Activated T-cell treated with anti-CD3 and anti-CD28 coated beads, Interleukin-2, amount 50 U/mL, for 48 hours (primary cell): ENCODE measurements around the gene CUX1.
"Not testable (repeated sequence)": the region's sequence is repeated elsewhere in the genome, so short reads cannot be mapped to it uniquely, and the experiment has no call there.

Experiments used
- DNase-seq, 2 experiments: peaks; one replicate each; pipeline ENCODE4 v3.0.0-alpha.2; 2020

CUX1 gene

DNA sequence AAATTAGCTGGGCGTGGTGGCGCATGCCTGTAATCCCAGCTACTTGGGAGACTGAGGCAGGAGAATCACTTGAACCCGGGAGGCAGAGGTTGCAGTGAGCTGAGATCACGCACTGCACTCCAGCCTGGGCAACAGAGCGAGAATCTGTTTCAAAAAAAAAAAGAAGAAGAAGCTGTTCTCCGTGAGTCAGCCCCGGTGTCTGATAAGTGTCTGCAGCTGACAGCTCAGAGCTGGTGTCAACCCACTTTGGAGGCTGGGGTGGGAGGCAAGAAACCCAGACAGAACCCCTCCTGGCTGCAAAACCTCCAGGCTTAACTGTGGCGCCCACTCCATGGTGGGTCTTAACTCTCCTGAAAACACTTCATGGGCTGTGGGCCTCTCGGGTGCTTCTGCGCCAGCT lies 170.6 kb downstream of the CUX1 start:
- not testable (repeated sequence) for DNase-seq

DNA sequence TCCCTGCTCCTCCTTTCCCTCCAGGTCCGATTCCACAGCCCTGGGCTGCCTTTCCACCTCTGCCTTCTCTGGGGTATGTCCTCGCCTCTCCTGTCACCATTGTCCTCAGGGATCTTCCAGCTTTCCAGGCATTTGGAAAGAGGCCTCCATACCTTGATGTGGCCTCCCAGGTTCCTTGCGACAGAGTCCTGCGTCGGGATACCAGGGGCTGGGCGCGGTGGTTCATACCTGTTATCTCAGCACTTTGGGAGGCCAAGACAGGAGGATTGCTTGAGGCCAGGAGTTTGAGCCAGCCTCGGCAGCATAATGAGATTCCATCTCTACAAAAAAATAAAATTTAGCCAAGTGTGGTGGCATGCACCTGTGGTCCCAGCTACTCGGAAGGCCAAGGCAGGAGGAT lies 171.1 kb downstream of the CUX1 start:
- DNase-seq, result no peak

DNA sequence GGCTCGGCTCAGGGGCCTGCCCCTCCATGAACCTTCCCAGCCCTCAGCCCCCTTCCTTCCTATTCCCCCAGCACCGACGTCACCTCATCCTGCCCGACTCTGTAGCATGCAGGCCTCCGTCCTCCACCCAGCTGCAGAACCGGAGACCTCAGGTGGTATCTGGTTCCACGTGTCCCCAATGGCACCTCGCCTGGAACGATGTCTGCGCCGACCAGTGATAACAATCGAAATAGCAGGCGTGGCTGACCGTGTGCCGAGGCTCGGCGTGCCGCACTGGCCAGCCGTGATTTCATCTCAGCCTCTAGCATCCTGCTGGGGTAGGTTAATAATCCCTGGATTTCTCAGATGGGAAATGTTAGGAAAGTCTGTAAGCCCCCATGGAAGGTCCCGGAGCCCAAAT lies 171.7 kb downstream of the CUX1 start:
- no peak for DNase-seq

DNA sequence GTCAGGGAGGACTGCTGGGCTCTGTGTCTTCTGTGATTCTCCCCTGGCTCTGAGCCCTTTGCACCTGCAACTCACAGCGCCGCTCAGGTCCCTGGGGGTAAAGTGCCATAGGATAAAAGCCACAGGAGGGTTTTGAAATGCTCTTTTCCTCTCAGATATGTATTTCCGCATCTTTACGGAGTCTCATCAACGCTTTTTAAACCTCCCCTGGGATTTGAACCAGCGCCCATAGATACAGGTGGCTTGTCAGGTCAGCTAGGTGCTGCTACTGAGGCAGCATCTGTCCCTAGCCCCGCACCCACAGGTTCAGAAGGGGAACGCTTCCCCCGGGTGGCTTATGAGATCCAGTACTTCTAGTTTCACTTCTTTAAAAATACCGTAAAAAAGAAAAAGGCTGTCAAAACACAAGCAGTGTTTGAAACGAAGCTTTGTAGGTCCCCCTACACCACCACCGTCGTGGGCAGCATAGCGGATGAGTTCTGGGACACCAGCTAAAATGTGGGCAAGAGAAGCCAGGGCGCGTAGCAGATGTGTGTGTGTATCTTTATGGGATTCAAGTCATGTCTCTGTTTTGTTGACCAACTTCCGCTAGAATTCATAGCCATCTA lies 173.5 kb downstream of the CUX1 start:
- DNase-seq, result peak in 1 of 2 experiments; percentile 23

DNA sequence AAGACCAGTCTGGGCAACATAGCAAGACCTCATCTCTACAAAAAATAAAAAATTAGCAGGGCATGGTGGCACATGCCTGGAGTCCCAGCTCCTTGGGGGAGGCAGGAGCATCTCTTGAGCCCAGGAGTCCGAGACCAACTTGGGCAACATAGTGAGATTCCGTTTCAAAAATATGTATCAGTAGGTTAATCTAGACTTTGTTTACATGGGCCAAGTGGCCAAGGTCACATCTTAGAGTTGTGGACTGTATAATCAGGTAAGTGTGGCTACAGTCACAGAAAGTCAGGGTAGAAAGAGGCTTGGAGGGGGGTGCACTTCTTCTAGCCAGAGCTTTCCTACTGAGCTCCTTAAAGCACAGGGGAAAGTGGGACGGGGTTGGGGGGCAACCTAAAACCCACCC lies 174.4 kb downstream of the CUX1 start:
- DNase-seq, result no peak

DNA sequence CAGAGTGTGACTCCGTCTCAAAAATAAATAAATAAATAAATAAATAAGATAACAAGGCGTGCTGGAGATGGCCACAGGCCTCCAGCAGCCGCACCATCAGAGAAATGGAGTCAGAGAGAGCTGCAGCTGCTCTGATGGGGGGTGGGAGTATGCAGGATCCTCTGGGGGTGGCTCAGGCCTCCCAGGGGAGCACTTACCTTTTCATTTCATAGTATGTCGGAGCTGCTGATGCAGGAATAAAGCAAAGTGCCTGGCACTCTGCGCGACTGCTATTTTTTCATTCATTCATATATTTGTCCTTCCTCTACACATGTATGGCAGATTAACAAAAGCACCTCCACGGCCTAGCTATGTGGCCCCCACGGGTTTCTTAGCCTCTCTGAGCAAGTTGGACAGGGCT lies 175.9 kb downstream of the CUX1 start:
- DNase-seq, result no peak

DNA sequence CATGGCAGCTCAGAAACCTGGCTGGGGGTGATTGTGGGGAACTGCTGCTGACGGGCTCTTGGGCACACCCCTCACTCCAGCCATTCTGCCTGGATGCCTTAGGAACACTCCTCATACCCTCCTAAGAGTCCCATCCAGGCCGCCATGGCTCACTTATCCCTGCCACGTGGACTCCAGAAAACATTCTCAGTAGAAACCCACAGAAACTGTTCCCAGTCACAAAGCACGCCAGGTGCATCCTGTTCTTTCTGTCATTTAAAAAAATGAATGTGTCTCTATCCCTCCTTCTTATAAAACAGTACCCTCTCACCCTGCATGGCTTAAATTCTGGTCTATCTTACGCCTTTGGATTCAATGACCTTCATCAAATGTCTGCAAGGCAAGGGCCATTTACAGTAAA lies 177.7 kb downstream of the CUX1 start:
- DNase-seq, result no peak

DNA sequence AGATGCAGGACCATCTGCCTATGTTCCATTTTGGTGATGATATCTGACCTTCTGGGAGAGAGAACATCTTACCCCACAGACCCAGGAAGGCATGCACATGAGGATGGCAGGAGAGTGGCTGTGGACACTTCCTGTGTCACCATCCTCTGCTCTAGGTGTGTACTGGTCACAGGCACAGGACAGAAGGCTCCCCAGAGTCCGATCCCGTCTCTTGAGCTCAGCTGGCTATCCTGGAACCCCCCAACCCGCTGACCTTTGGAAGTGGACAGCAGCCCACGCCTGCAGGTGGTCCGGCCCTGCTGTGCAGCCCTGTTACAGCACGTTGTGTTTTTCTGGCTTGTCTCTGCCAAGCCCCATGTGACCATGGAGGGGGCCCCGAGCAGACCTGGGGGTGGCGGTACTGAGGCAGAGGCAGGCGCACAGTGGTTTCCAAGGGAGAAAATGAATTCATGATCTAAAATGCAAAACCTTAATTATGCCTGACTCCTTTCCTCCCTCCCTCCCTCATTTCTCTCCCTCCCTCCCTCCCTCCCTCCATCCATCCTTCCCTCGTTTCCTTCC lies 178.8 kb downstream of the CUX1 start:
- DNase-seq, result no peak

DNA sequence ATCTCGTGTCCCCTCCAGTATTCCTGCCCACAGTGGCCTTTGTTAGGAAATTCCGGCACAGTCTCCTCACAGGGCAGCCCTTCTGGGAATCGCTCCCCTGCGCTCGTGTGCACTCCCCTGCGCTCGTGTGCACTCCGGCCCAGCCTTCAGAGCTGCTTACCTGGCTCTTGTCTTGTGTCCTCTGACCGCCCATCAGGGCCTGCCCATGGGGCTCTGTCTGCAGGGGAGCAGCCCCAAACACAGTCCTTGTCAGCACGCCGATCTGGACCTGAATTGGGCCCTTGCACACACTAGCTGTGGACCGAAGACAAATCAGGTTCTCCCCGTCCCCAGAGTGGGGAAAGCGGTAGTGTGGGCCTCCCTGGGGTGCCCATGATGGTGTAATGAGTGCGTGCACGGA lies 179.4 kb downstream of the CUX1 start:
- DNase-seq, result no peak

DNA sequence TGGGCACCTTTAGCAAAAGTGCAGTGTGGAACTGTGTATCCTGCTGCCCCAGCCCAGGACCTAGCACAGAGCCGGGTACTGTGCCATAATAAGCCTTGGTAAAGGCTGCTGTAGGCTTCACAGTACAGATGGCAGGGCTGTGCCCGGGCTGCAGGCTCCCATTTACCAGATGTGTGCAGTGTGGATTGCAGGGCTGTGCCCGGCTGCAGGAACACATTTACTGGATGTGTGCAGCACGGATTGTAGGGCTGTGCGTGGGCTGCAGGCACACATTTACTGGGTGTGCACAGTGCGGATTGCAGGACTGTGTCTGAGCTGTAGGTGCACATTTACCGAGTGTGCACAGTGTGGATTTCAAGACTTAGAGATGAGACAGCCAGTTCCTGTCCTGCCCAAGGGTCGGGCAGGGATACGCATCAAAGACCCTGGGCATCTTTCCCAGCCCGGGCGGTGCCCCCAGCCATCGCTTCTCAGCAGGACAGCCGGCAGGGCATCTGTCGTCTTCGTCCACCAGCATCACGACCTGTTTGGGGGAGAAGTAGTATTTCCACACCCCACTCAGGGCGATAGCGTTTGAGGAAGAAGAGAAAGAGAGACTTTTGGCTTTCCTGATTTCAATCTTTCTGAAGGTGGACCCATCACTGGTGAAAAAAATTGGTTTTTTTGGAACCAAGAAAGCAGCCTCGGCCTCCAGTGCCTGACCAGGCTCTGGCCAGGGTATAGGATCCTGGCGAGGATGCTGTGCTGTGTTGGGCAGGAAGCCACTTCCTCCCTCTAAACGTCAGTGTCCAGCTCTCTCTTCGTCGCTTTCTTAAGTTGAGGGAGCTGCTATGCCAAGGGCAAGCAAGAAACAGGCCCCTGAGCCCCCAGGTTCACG lies 180.8 kb downstream of the CUX1 start:
- DNase-seq, result no peak

DNA sequence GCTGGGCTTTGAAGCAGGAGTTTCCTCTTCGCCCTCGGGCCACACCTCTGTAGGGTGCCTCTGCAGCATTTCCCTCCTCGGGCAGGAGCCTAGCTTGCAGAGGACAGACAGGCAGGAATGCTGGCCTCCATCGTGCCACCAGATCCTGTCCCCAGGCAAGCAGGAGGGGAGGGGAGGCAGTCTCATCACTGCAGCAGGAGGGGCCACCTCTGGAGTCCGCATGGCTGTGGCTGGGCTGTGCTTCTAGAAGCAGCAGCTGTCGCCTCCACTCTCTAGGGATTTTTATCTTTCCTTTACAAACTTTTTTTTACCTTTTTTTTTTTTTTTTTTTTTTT lies 181.4 kb downstream of the CUX1 start:
- no peak for DNase-seq

DNA sequence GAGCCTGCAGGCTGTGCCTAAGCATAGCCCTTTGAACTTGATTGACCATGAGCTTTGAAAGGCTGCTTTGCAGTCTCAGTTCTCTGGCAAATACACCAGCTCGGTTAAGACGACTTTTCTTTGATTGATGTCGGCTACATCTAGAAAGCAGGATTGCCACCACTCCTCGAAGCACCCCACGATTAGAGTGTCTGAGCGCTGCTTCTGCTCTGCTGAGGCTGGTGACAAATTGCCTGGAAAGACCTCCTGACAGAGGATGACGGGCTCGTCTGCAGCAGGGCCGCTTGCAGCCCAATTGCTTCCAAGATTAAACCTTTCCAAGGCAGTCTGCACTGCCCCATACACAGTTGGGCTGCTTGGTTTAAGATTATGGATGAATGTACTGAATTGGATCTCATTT lies 182.0 kb downstream of the CUX1 start:
- no peak for DNase-seq

DNA sequence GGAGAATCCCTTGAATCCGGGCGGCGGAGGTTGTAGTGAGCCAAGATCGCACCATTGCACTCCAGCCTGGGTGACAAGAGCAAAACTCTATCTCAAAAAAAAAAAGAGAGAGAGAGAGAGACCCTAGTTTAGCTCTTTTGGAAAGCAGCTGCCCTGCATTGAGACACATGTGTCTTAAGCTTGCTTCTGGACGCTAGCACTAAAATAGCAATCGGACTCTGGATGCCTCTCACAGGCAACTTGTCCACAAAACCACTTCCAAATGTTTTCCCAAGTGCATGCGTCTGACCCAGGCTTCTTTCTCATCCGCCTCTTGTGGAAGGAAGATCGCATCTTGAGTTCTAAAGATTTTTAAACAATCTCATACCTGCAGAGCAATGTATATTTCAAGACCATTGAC lies 182.7 kb downstream of the CUX1 start:
- no peak for DNase-seq

DNA sequence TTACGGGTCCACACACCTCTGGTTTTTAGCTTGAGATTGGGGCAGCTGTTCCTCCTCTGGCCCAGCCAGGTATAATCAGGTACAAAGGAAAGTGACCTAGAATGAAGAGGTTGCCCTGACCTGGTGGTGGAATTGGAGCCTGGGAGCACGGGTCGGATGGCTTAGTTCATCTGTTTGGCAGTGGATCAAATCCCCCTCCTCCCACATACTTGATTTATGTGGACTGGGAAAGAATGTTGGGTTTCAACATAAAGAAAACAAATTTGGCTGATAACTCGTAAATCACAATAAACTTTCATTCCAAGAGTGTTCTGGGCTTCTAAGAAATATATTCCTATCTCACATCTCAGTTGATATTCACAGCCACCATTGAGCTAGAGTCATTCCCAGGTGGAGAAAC lies 186.8 kb downstream of the CUX1 start:
- no peak for DNase-seq

DNA sequence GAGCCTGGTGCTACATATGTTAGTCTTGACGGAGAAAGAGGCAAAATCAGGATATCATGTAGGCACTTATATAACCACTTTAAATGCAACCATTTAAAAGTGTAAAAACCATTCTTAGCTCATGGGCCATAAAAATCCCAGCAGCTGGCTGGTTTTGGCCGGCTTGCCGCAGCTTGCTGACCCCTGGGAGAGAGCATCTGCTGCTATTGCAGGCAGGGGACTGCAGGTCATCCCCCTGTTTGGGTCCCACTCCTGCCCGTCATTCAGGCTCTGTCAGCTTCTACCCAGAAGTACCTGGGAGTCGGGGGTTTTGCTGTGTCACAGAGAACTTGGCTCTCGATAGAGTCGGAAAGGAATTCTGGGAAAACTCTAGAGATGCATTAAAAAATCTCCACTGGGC lies 187.4 kb downstream of the CUX1 start:
- no peak for DNase-seq

DNA sequence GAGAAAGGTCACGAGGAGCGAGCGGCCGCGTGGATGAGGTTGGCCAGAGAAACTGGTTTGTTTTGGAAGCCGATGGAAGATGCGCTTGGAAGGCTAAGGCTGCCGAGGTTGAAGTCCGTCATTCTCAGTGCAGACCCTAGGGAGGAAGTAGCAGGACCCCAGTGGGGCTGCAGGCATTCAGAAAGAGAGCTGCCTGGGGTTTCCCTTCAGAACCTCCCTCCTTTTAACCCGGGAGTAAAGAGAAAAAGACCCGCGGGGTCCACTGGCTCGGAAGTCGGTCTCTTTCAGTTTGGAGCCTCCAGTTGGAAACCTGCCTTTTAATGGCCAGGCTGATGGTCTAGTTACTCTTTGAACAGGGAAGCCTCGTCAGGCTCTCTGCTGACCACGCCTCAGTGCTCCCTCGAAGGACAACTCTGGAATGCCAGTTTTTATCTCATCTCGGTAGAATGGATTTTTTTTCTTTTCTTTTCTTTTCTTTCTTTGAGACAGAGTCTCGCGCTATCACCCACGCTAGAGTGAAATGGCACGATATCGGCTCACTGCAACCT lies 188.6 kb downstream of the CUX1 start:
- no peak for DNase-seq

DNA sequence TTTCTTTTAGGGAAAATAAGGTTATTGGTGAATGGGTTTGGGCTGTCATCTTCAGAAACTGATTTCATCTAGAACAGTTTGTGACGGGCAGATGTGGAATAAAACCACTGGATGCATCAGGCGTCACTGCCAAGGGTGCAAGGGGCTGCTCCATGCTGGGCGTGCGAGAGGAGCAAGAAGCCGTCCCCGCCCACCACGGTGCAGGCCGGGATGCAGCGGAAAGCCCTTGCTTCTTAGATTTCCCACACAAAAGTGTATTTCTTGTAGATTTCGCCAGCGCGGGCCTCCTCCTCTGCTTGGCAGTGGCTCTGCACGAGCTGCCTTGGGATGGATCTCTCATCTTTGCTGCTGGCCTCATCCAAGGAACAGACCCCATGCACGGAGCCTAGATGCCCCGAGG lies 189.3 kb downstream of the CUX1 start:
- DNase-seq, result no peak

DNA sequence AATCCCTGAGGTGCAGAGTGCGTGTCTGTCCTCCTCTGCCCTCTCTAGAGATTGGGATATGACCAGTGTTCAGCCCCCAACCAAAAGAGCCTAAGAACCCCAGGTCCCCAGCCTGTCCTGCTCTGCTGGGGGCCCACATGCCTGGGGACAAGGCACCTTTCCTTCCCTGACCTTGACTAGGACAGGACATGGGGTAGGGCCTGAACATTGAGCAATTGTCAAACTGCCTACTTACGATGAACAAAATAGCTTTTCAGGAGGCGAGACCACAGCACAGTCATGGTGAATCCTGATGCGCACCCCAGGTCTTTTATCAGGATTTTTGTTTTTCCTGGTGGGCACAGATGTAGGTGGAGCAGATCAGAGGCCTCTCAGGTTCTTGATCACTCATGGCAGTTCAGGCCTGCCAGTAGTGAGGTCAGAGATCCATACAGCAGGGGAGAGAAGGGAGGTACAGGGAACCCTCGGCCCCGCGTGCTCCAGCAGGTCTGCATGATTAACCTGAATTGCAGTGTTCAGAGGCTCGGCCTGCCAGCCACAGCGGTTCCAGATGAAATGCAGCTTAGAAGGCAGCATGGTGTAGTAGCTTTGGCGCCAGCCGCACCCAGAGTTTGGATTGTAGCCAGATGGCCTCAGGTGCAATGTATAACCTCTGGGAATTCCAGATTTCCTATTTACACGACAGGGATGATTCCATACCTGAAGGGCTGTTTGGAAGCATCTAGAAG lies 191.3 kb downstream of the CUX1 start:
- DNase-seq, result no peak

DNA sequence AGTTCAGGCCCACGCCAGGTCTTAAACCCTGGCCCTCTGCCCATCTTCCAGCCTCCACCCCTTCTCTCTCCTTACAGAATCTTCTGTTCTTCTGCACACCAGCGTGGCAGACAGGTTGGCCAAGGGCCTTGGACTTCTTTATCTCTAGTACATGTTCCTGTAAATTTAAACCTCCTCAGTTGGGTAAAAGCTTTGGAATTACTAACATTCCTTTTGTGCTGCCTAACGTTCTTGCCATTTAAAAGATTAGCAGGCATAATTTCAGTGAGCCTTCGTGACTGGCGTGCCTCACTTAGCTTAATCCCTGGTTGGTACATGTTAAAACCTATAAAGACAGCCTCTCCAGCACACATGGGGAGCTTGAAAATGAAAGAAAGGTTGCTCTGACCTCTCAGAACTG lies 192.2 kb downstream of the CUX1 start:
- DNase-seq, result no peak

DNA sequence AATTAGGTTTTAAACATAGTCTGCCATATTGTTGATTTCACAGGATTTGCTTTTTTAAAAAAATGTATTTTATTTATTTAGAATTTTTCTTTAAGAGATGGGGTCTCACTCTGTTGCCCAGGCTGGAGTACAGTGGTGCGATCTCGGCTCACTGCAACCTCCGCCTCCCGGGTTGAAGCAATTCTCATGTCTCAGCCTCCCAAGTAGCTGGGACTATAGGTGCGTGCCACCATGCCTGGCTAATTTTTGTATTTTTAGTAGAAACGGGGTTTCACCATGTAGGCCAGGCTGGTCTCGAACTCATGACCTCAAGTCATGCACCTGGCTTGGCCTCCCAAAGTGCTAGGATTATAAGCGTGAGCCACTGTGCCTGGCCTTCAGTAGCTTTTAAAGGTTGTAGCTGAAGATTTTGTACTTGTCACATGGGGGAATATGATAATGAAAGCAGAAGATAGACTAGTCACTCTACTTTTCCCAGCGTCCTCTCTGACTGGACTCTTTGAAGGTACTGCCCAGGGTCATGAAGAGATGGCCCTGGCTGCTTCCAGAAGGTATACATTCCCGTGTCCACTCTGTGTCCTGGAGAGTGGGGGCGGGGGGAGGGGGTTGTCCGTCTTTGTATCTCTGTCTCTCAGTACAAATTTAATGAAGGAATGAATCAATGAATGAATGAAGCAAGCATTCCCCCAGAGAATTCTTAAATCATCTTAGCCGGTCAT lies 194.8 kb downstream of the CUX1 start:
- not testable (repeated sequence) for DNase-seq

DNA sequence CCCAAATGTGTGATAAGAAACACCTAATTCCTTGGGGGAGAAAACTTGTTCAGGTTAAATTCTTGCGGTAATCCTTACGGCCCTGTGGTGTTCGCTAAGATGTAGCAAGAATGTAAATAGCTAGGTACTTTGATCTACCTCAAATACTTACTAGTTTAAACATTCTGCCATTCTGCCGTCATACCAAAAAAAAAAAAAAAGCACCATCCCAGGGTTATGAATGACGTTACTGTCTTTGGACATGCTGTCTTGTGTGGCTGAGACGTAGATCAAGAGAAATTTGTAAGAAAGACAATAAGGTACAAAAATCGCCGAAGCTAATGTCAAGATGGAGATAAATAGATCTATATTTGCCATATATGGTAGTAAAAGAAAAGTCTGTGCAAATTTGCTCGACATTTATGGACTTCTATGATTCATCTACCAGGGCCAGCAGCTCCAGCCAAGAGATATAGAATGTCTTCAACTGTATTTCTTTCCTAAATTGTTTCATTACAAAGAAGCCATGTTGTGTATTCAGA lies 195.6 kb downstream of the CUX1 start:
- DNase-seq, result no peak

DNA sequence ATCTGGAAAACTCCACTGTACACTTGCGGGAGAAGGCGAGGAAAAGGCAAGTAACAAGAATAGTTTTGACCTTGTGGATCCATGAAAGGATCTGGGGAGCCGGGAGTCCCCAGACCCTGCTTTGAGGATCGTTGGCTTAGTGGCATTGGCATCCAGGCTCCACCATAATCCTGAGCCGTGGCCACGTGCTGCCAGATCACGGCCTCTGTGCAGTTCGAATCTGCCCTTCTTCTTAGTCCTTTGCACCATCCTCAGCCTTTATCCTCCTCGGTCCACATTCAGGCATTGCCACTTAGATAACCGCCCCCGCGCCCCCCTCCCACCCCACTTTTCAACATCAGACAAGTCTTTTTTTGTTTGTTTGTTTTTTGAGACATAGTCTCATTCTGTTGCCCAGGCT lies 201.4 kb downstream of the CUX1 start:
- no peak for DNase-seq

DNA sequence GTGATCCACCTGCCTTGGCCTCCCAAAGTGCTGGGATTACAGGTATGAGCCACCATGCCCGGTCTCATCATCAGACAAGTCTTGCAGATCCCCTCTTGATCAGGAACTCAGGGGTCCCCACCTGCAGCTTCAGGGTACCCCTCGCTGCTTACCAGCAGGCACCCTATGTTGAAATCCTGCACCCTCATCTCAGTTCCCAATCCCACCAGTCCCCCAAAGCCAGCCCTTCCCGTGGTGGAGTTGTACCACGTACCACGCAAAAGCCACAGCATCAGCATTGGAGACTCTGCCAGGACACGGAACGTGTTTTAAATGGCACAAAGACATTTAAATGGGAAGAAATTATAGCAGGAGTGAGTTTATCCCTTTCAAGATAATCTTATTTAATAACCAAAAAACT lies 202.0 kb downstream of the CUX1 start:
- no peak for DNase-seq
